H1 (cell line): ENCODE data around the gene LAS1L. TPM values are rescaled to one million over a fixed set of nuclear protein-coding genes. Genes with fewer than 3 reads are reported as not detected.

ENCODE experiments used
- CTCF ChIA-PET: fragments of 300-600 bp; sonication (Branson Sonifier 250); formaldehyde crosslinking; loops from one replicate; lab custom pipeline; 2021; ENCODE audit not compliant: partially characterized antibody; lab: Charles Lee
- POLR2A ChIA-PET: fragments of 300-600 bp; sonication (Branson Sonifier 250); formaldehyde crosslinking; loops from one replicate; lab custom pipeline; 2021; ENCODE audit warnings: inconsistent platforms; ENCODE audit not compliant: partially characterized antibody; lab: Charles Lee
- DNase-seq, 2 experiments: peaks; one replicate each; pipeline versions ENCODE4 v3.0.0 to v3.0.0-alpha.2; 2010 to 2022; ENCODE audit warnings: low spot score in 2 of 2, low read depth in 1 of 2, mixed read lengths in 1 of 2
- FAIRE-seq: peaks from 2 replicates; lab custom pipeline; 2011; peaks lifted over from hg19 to GRCh38; lab: Jason Lieb, UNC
- H2AFZ ChIP-seq: 2 replicates; pipeline ENCODE4 v1.8.1; 2012; ENCODE audit warnings: low read length, inconsistent platforms
- H2AK5ac ChIP-seq: 2 replicates; pipeline ENCODE4 v1.6.1; 2013; ENCODE audit warnings: low read depth, low read length
- H2BK120ac ChIP-seq: replicated peaks from 2 replicates; pipeline ENCODE3; 2013; ENCODE audit warnings: low read depth, low read length, inconsistent platforms
- H2BK12ac ChIP-seq: 2 replicates; pipeline ENCODE4 v1.6.1; 2013; ENCODE audit warnings: low read depth, low read length
- H2BK15ac ChIP-seq: 2 replicates; pipeline ENCODE4 v1.6.1; 2013; ENCODE audit warnings: low read length
- H2BK20ac ChIP-seq: 2 replicates; pipeline ENCODE4 v1.6.1; 2013; ENCODE audit warnings: low read length
- H2BK5ac ChIP-seq: 2 replicates; pipeline ENCODE4 v1.6.1; 2013; ENCODE audit warnings: low read depth, low read length
- H3K14ac ChIP-seq: 2 replicates; pipeline ENCODE4 v1.6.1; 2013; ENCODE audit warnings: inconsistent platforms; ENCODE audit not compliant: insufficient read length
- H3K18ac ChIP-seq: 2 replicates; pipeline ENCODE4 v1.6.1; 2013; ENCODE audit warnings: low read length; ENCODE audit errors: extremely low read depth
- H3K23ac ChIP-seq: 2 replicates; pipeline ENCODE4 v1.6.1; 2013; ENCODE audit warnings: inconsistent platforms; ENCODE audit not compliant: insufficient read length
- H3K23me2 ChIP-seq: 2 replicates; pipeline ENCODE4 v1.6.1; 2013; ENCODE audit warnings: low read depth, low read length
- H3K27ac ChIP-seq: 2 replicates; pipeline ENCODE4 v1.6.1; 2011; ENCODE audit warnings: low read depth, low read length, inconsistent platforms
- H3K27me3 ChIP-seq, 4 experiments: replicated peaks in 1 of 4; 1 replicate in 1 of 4; 2 replicates in 3 of 4; pipeline versions ENCODE4 v1.6.1 to v1.8.1; 2011 to 2013; ENCODE audit warnings: low read length in 3 of 4, mild to moderate bottlenecking in 3 of 4, inconsistent platforms in 2 of 4, mixed read lengths in 2 of 4, moderate library complexity in 1 of 4; ENCODE audit not compliant: control insufficient read depth in 3 of 4, insufficient read depth in 3 of 4; ENCODE audit errors: extremely low read depth in 1 of 4
- H3K36me3 ChIP-seq, 4 experiments: 2 replicates each; pipeline versions ENCODE4 v1.6.1 to v1.8.1; 2011 to 2013; ENCODE audit warnings: mild to moderate bottlenecking in 4 of 4, low read length in 3 of 4, moderate library complexity in 2 of 4, control low read depth in 1 of 4, inconsistent platforms in 1 of 4; ENCODE audit not compliant: insufficient read depth in 4 of 4, control insufficient read depth in 2 of 4
- H3K4ac ChIP-seq: replicated peaks from 2 replicates; pipeline ENCODE3; 2013; ENCODE audit warnings: low read length, low read depth, mixed read lengths, inconsistent platforms; ENCODE audit not compliant: insufficient read length
- H3K4me1 ChIP-seq, 4 experiments: replicated peaks in 1 of 4; 1 replicate in 1 of 4; 2 replicates in 3 of 4; pipeline versions ENCODE4 v1.6.1 to v1.8.1; 2011 to 2013; ENCODE audit warnings: low read length in 3 of 4, inconsistent platforms in 2 of 4, mixed read lengths in 1 of 4; ENCODE audit not compliant: insufficient read depth in 4 of 4, control insufficient read depth in 3 of 4
- H3K4me2 ChIP-seq, 2 experiments: 2 replicates each; pipeline versions ENCODE4 v1.6.1 to v1.8.1; 2011 to 2013; ENCODE audit warnings: low read depth in 2 of 2, low read length in 2 of 2, control low read depth in 1 of 2, inconsistent platforms in 1 of 2, mild to moderate bottlenecking in 1 of 2; ENCODE audit not compliant: insufficient read depth in 1 of 2
- H3K4me3 ChIP-seq, 4 experiments: fragments of 200-600, 300-600 bp in 1 of 4; sonication (generic), shearing (Covaris generic), sonication (Bioruptor Twin) in 1 of 4; 2 replicates each; pipeline versions ENCODE4 v1.5.1 to v1.8.1; 2011 to 2016; ENCODE audit warnings: low read length in 4 of 4, low read depth in 3 of 4, control low read depth in 2 of 4, inconsistent platforms in 2 of 4, mild to moderate bottlenecking in 2 of 4, mixed read lengths in 1 of 4, moderate library complexity in 1 of 4; ENCODE audit not compliant: insufficient read depth in 2 of 4; ENCODE audit errors: extremely low read depth in 1 of 4
- H3K56ac ChIP-seq: replicated peaks from 2 replicates; pipeline ENCODE3; 2013; ENCODE audit warnings: low read depth, mild to moderate bottlenecking, mixed read lengths, low read length, inconsistent platforms; ENCODE audit not compliant: insufficient read length
- H3K79me1 ChIP-seq: 2 replicates; pipeline ENCODE4 v1.6.1; 2013; ENCODE audit warnings: low read depth, low read length, control low read depth
- H3K79me2 ChIP-seq, 2 experiments: 2 replicates each; pipeline versions ENCODE4 v1.6.1 to v1.8.1; 2012 to 2013; ENCODE audit warnings: low read length in 2 of 2, mild to moderate bottlenecking in 2 of 2, inconsistent platforms in 1 of 2; ENCODE audit not compliant: insufficient read depth in 2 of 2, control insufficient read depth in 1 of 2
- H3K9ac ChIP-seq, 4 experiments: replicated peaks in 1 of 4; 1 replicate in 1 of 4; 2 replicates in 3 of 4; pipeline versions ENCODE4 v1.6.1 to v1.8.1; 2011 to 2013; ENCODE audit warnings: low read depth in 3 of 4, low read length in 3 of 4, control low read depth in 2 of 4, mild to moderate bottlenecking in 2 of 4, moderate library complexity in 2 of 4, inconsistent platforms in 1 of 4; ENCODE audit errors: extremely low read depth in 1 of 4
- H3K9me3 ChIP-seq, 2 experiments: 2 replicates each; pipeline versions ENCODE4 v1.6.1 to v1.8.1; 2012 to 2013; ENCODE audit warnings: mild to moderate bottlenecking in 2 of 2, moderate library complexity in 2 of 2, control low read depth in 1 of 2, inconsistent platforms in 1 of 2, low read depth in 1 of 2, low read length in 1 of 2, mixed read lengths in 1 of 2; ENCODE audit not compliant: insufficient read depth in 2 of 2
- H4K20me1 ChIP-seq, 2 experiments: replicated peaks in 1 of 2; 2 replicates each; pipeline versions ENCODE3 to v1.8.1; 2011 to 2013; ENCODE audit warnings: inconsistent platforms in 2 of 2, low read length in 2 of 2, mild to moderate bottlenecking in 1 of 2; ENCODE audit not compliant: insufficient read depth in 2 of 2, control insufficient read depth in 1 of 2
- H4K5ac ChIP-seq: 2 replicates; pipeline ENCODE4 v1.6.1; 2013; ENCODE audit warnings: low read length, low read depth, mixed read lengths, inconsistent platforms; ENCODE audit not compliant: insufficient read length
- H4K8ac ChIP-seq: 2 replicates; pipeline ENCODE4 v1.8.0; 2013; ENCODE audit warnings: mild to moderate bottlenecking, moderate library complexity, low read length, inconsistent platforms; ENCODE audit not compliant: insufficient read depth; ENCODE audit errors: extremely low read depth
- H4K91ac ChIP-seq: replicated peaks from 2 replicates; pipeline ENCODE3; 2013; ENCODE audit warnings: low read length, mixed read lengths, inconsistent platforms; ENCODE audit not compliant: insufficient read length
- ATF2 ChIP-seq: IDR thresholded peaks from 2 replicates; pipeline ENCODE4 v1.6.1; 2012; ENCODE audit warnings: low read length, inconsistent platforms
- CBX5 ChIP-seq: fragments of 300-800, 300-1000 bp; sonication (generic); IDR thresholded peaks from 2 replicates; pipeline ENCODE4 v1.7.1; 2016; ENCODE audit warnings: antibody characterized with exemption, low read length, low read depth
- CBX8 ChIP-seq: fragments of 300-800, 300-1000 bp; sonication (generic); IDR thresholded peaks from 2 replicates; pipeline ENCODE4 v1.7.1; 2016; ENCODE audit warnings: low read depth, low read length, borderline replicate concordance
- CEBPB ChIP-seq: IDR thresholded peaks from 2 replicates; pipeline ENCODE4 v1.6.1; 2012; ENCODE audit warnings: low read depth, low read length
- CREB1 ChIP-seq: IDR thresholded peaks from 2 replicates; pipeline ENCODE4 v1.6.1; 2012; ENCODE audit warnings: inconsistent platforms
- GTF2F1 ChIP-seq: IDR thresholded peaks from 2 replicates; pipeline ENCODE4 v1.6.1; 2012; ENCODE audit warnings: low read depth, low read length, improper control_type of control experiment, borderline replicate concordance
- HDAC6 ChIP-seq: IDR thresholded peaks from one replicate; pipeline ENCODE4 v1.7.1; 2012; ENCODE audit warnings: low read depth, mild to moderate bottlenecking, inconsistent platforms, low read length, moderate library complexity
- JUN ChIP-seq: IDR thresholded peaks from 2 replicates; pipeline ENCODE4 v1.6.1; 2011; ENCODE audit warnings: low read depth, mild to moderate bottlenecking, improper control_type of control experiment, low read length
- POLR2A ChIP-seq, 2 experiments: IDR thresholded peaks; 1 replicate in 1 of 2; 2 replicates in 1 of 2; pipeline ENCODE4 v1.6.1; 2011; ENCODE audit warnings: low read depth in 2 of 2, low read length in 2 of 2, mild to moderate bottlenecking in 2 of 2; ENCODE audit errors: control extremely low read depth in 1 of 2
- RNF2 ChIP-seq: fragments of 200-900, 300-1000 bp; sonication (generic); IDR thresholded peaks from 2 replicates; pipeline ENCODE4 v1.7.1; 2016; ENCODE audit warnings: borderline replicate concordance, low read depth, mild to moderate bottlenecking, antibody characterized with exemption, low read length; ENCODE audit not compliant: poor library complexity, severe bottlenecking; ENCODE audit errors: missing control alignments
- SAP30 ChIP-seq: fragments of 300-600 bp; sonication (generic); IDR thresholded peaks from 2 replicates; pipeline ENCODE4 v1.7.1; 2012; ENCODE audit warnings: low read length, moderate library complexity, mild to moderate bottlenecking, inconsistent platforms; ENCODE audit not compliant: insufficient read depth, insufficient replicate concordance
- TEAD4 ChIP-seq: IDR thresholded peaks from 2 replicates; pipeline ENCODE4 v1.6.1; 2012; ENCODE audit warnings: low read depth, low read length, inconsistent platforms, mixed read lengths
- YY1 ChIP-seq: IDR thresholded peaks from 2 replicates; pipeline ENCODE4 v1.6.1; 2011; ENCODE audit warnings: low read depth, mild to moderate bottlenecking, low read length
- ZNF274 ChIP-seq: IDR thresholded peaks from 2 replicates; pipeline ENCODE4 v1.7.0; 2012; ENCODE audit warnings: low read length, borderline replicate concordance; ENCODE audit errors: extremely low read depth
- WGBS, 2 experiments: shearing (Covaris generic) in 1 of 2; methylation state at CpG; one replicate each; pipeline versions ENCODE4 v1.1.6 to v1.1.7; 2013 to 2015; ENCODE audit warnings: low lambda C conversion rate in 2 of 2, mixed read lengths in 2 of 2, inconsistent platforms in 1 of 2, low coverage in 1 of 2, missing lambda C conversion rate in 1 of 2; ENCODE audit not compliant: insufficient replicate concordance in 2 of 2, insufficient coverage in 1 of 2, insufficient read length in 1 of 2; ENCODE audit errors: extremely low coverage in 1 of 2, missing lambda C conversion rate in 1 of 2; 5-methylcytosine and 5-hydroxymethylcytosine counted together
- polyA plus RNA-seq, 7 experiments: library from polyadenylated mRNA; depleted of rRNA in 3 of 7; stranded (reverse) in 5 of 7; unstranded in 2 of 7; fragments of >200 nt in 5 of 7; fragments of 200-250 nt in 2 of 7; gene quantifications; 1 replicate in 5 of 7; 2 replicates in 1 of 7; 4 replicates in 1 of 7; pipeline versions ENCODE4 v1.2.1 to v1.2.3, GENCODE V29; 2011 to 2013; ENCODE audit warnings: missing spikeins in 2 of 7, mixed read lengths in 2 of 7
- total RNA-seq: library from RNA; stranded (reverse); fragmentation: NEBNext Ultra II Directional; extraction: Animal tissue kit (Norgen Biotek cat#: 25700); gene quantifications from 2 replicates; pipeline ENCODE4 v1.2.1, GENCODE V29; 2021

The LAS1L gene
- total and polyA plus RNA-seq, 2 of the 8 experiments (the other 6 are each of a cell fraction or from before 2014, with no cell fraction given) = 39.5 to 65.0 TPM

- H2BK12ac ChIP-seq = no peak overlapping the region
- no peaks in the 10 kb centered on the region for H3K9me3 ChIP-seq
- H2BK20ac ChIP-seq = no peak overlapping the region
- H3K9ac ChIP-seq = no peak overlapping the region
- ChIA-PET CTCF (no interaction called here), POLR2A (interaction anchor here (1.4 kb wide), 1 partner anchor 9 kb away, joined by 5 read pairs; no protein-coding TSS in a partner anchor)
- no peak overlapping the region for H3K56ac ChIP-seq
- H3K36me3 ChIP-seq = peaks cover 2 to 23% (median 7%) of the 10 kb centered on the region in 4 experiments; a peak in 5 of 8 replicates
- H2BK5ac ChIP-seq = no peak overlapping the region
- no peak overlapping the region for H3K23ac ChIP-seq
- no peaks in the 10 kb centered on the region for H3K79me2 ChIP-seq
- no peak overlapping the region for H3K18ac ChIP-seq
- no peak overlapping the region for H4K5ac ChIP-seq
- no peak overlapping the region for H4K8ac ChIP-seq
- no peaks in the 10 kb centered on the region for H3K79me1 ChIP-seq
- WGBS, 2 experiments = 100% methylated on average over 2 of the region's 4 CpGs; no CpG with 5 or more reads in 1 of the 2 experiments
- H3K4me2 ChIP-seq = no peak overlapping the region
- H3K27me3 ChIP-seq = no peaks in the 10 kb centered on the region
- no peak overlapping the region for H3K4ac ChIP-seq
- no peaks in the 10 kb centered on the region for H4K20me1 ChIP-seq
- no peaks in the 10 kb centered on the region for H3K4me1 ChIP-seq
- no peak overlapping the region for H3K27ac ChIP-seq
- no peak overlapping the region for H3K14ac ChIP-seq
- no peak overlapping the region for H2AFZ ChIP-seq
- FAIRE-seq = no peak
- H2BK120ac ChIP-seq = no peak overlapping the region
- H2AK5ac ChIP-seq = no peak overlapping the region
- H3K23me2 ChIP-seq = no peaks in the 10 kb centered on the region
- H3K4me3 ChIP-seq = no peak overlapping the region
- no peak for DNase-seq
- no peak overlapping the region for H4K91ac ChIP-seq
- no peak overlapping the region for H2BK15ac ChIP-seq
- no peak for TF ChIP-seq RNF2
- TF ChIP-seq ZNF274 = no peak
- TF ChIP-seq CREB1 = no peak
- TF ChIP-seq TEAD4 = no peak
- no peak for TF ChIP-seq ATF2
- no peak for TF ChIP-seq CEBPB
- no peak for TF ChIP-seq HDAC6
- TF ChIP-seq JUN = no peak
- TF ChIP-seq SAP30 = no peak
- no peak for TF ChIP-seq GTF2F1
- TF ChIP-seq CBX5 = no peak
- TF ChIP-seq POLR2A (IDR thresholded peaks at IDR 0.05; ENCODE audit: control extremely low read depth in 1 of 2, low read depth in 2 of 2, low read length in 2 of 2) = no peak
- TF ChIP-seq CBX8 = no peak
- no peak for TF ChIP-seq YY1
These were observed 25.7 kb downstream of the LAS1L start for GRCh38 chrX:65508851-65509250.
